NCI-H1436 (cell line): ENCODE measurements around the gene ARHGAP6.
A peak's percentile ranks its signal among the peaks of the same experiment; 100 is the strongest.
"Not testable (repeated sequence)": the region's sequence is repeated elsewhere in the genome, so short reads cannot be mapped to it uniquely, and the experiment has no call there.

Source experiments
- DNase-seq: peaks from one replicate; lab custom pipeline; 2025; lab: John Stamatoyannopoulos, UW

ARHGAP6 gene

DNA sequence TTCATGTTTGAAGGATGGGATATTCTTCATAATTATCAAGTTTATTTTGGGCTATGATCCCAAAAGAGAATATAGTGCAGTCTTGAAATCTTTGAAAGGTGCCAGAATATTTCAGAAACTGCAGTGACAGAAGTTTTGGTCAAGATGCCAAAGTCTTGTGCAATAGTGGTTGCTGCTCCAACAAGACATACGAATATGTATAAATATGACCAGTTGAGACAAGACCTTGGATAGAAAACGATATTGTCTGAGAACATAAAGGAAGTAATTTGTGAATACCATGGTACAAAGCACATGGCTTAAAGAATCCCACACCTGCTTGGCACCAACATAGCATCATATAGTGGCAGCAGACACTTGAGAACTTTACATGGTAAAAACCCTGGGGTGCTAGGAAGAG, 421.1 kb downstream of the ARHGAP6 start:
- no peak for DNase-seq

DNA sequence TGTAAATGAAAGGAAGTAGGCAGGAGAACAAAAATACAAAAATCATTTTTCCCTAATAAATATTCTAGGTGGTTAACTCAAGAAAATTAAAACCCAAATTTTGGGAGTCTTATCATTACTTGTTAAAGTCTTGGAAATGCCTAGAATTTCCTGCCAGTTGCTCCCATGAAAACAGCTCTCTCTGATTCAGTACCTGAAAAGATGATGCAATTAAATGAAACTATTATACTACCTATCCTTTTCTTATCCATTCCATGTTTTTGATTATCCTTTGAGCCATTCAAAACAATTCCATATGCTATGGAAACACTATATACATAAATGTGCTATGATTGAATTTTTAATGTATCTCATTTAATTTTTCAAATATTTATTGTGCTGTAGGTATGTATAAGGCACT, 423.0 kb downstream of the ARHGAP6 start:
- DNase-seq, result no peak

DNA sequence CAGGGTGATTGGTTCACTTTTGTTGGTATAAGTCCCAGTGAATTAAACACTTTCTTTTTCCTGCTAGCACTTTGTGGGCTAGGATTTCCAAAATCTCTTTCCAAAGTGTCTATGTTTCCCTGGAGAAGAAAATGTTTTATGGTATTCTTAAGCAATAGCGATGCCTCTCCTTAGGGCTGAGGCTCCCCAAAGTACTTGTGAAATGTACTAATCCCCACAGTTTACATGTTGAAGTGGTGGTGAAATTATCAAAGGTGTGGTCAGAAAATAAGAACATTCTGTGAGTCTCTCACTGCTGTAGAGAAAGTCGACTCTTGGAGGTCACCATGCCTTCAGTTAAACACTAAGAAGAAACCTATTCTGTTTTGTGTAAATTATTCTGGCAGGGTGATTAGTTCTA, 424.0 kb downstream of the ARHGAP6 start:
- no peak for DNase-seq

GRCh38 chrX:11239230-11239629, 426.5 kb downstream of the ARHGAP6 start:
- no peak for DNase-seq

DNA sequence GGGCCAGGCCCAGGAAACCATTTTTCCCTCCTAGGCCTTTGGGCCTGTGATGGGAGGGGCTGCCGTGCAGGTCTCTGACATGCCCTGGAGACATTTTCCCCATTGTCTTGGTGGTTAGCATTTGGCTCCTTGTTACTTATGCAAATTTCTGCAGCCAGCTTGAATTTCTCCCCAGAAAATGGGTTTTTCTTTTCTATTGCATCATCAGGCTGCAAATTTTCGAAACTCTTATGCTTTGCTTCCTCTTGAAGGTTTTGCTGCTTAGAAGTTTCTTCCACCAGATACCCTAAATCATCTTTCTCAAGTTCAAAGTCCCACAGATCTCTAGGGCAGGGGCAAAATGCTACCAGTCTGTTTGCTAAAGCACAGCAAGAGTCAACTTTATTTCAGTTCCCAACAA, 430.3 kb downstream of the ARHGAP6 start:
- not testable (repeated sequence) for DNase-seq

GRCh38 chrX:11215191-11215921, 450.4 kb downstream of the ARHGAP6 start:
- DNase-seq, result no peak

GRCh38 chrX:11214346-11215190, 451.2 kb downstream of the ARHGAP6 start:
- no peak for DNase-seq

DNA sequence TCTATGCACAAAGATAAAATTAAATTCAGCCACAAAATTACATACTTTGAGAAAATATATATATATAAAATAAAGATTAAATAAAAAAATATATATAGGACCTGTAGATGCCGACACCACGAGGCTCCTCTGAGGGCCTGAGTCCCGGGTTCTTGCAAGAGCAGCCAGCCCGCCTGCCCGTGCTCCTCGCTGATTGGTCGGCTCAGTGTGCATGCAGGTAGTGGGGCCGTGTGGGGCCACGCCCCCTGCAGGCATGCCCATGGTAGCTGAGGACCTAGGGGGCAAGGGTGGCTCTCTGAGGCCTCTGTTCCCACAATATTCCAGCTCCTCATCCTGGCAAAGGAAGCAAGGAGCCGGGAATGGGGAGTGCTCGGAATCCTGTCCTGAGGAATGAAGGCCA, 453.0 kb downstream of the ARHGAP6 start:
- no peak for DNase-seq

DNA sequence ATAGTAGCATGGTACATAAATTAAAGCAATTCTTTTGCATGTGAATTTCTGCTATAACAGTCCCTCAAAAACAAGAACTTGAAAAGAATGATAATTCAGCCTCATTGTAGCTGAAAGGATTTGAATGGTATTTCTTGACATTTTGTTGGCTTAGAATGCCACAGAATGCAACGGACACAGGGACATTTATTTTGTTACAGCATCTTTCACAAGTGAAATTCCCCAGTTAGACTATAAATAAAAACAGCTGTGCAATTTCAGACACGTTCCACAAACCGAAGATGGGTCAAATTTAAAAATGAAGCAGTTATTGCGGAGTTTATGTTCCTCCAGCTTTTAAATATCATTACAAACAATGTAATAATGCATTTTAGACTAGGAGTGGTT, 455.3 kb downstream of the ARHGAP6 start:
- no peak for DNase-seq

- DNase-seq, result no peak
Measured at GRCh38 chrX:11209798-11210414, 455.8 kb downstream of the ARHGAP6 start.

DNA sequence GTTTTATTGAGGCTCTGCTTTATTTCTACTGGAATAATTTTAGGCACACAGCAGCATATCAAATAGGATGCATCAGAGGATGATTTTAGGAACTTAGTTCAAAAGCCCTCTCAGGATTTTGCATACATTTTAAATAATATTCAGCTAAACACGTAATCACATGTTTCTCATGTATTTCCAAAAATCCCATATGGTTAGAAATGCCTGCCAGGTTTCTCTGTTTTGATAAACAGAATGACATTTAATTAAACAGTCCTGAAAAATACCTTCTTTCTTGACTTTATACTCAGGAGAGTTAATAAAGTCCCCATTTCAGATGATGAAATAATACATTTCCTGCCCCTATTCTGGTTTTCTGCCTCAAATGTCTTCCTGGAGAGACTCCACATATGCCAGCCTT, 459.0 kb downstream of the ARHGAP6 start:
- DNase-seq, result no peak

- DNase-seq, result no peak
Measured at GRCh38 chrX:11205796-11206195, 459.9 kb downstream of the ARHGAP6 start.

GRCh38 chrX:11197671-11198070, 468.0 kb downstream of the ARHGAP6 start:
- DNase-seq, result no peak

DNA sequence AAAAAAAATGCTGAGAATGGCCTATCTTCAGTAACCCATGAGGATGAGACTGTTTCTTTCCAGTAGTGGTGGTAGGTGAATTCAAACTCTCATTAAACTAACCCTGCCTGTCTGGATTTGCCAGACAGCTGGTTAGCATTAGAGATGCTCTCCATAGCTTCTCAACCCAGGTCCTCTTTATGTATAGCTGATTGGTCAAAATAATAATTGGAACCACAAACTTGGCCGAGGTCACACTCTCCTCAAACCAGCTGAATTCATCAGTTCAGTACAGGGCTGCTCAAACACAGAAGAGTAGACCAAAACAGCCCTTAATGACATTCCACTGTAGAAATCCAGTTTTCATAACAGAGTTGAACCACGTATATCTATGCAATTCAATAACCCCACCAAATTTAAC, 469.2 kb downstream of the ARHGAP6 start:
- no peak for DNase-seq

DNA sequence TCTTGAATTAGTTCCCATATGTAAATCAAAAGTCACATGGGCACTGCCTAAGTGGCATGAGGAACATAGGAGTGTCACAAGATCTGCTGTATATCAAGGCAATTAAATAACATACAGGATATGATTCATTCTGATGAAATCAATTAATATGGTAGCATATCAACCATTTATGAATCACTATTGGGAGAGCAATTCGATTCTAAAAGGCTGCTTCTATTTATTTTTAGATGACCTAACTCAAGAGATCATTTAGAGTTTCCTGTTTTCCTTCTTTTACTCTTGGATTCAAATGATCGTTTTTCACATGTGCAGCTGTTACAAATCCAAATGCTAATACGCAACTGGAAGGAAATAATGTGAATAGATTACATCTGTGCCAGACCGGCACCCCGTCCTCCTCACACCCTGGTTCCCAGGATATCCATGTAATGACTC, 472.7 kb downstream of the ARHGAP6 start:
- no peak for DNase-seq

- peak; percentile 65 for DNase-seq
Measured at GRCh38 chrX:11190745-11191510, 474.8 kb downstream of the ARHGAP6 start.

DNA sequence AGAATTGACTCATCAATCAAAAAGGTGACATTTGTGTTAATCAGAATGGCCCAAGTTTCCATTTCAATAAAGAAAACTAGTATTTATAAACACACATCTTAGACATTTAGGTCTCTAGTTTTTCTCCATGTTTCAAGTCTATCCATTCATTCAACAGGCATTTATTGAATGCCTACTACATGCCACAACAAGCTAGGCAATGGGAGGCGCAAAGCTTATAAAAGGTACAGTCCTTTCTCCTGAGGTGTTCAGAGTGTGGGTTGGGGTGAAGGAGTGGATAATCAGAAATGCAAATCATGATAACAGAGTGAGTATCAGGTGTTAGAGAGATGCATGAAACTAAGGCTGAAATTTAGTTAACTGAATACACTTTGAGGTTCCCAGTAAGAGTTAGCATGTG, 476.6 kb downstream of the ARHGAP6 start:
- DNase-seq, result no peak

DNA sequence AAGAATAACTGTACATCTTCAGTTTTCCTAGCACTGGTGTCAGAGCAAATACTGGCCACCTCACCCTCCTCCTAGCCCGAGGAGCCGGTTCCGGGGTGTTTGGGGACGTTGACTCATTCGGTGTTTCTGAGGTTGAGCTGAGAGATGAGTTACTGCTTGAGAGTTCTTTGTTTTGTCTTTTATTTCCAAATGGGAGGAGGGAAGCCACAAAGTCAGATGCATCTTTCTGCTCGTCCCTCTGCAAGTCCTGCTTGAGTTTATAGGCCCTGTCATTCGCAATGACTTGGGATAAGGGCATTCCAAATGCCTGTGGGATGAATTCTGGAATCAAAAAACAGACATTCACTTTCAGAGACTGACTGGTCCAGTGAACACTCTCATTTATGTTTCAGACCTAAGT, 477.1 kb downstream of the ARHGAP6 start:
- no peak for DNase-seq

DNA sequence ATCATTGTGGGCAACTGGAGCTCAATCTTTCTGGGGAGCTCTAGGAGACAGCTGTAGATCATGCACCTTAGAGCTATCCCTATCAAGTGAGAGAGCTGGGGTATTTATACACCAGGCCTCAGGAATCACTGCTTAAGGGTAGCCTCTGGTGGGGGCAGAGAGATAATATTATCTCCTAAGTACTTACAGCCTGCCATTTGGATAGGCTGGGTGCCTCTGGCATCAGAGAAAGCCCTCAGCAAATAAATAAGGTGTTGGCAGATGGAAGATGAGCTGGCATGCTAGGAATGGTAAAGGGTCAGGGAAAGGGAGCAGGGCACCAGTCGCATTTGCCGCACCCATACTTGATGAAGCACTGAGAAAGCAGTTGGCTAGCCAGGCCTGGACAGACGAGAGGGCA, 478.7 kb downstream of the ARHGAP6 start:
- DNase-seq, result no peak

DNA sequence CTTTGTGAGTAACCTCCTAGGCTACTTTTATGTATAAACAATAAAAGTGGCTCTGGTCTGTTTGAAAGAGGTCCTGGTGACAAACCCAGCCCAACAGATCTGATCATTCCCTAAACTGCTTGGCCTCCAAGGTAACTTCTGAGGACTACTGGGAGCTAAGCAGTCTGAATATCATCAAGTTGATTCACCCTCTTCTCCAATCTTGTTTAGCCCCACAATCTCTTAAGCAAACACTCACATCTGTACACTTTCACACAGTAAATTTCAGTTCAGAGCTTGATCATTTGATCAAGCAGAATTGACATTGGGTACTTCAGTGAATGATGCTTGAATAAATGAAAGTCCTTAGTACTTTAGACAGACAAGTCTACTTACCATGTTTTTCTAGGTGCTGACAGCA, 479.9 kb downstream of the ARHGAP6 start:
- no peak for DNase-seq

DNA sequence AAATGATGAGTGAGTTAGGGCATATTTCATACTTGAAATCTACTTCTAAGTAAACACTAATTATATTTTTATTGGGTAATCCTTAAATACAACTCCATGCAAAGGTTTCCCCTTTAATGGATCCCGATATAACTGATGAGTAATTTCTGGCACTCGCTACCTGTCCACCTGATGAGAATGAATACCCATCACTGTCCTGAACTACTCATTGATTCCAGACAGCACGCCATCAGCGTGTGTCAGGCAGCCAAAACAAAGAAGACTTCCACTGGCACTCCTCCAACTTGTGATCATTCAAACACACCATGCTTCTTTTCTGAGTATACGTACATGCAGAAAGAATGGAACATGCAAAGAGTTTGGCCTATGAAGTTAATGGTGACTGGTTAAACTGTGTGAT, 485.1 kb downstream of the ARHGAP6 start:
- no peak for DNase-seq

DNA sequence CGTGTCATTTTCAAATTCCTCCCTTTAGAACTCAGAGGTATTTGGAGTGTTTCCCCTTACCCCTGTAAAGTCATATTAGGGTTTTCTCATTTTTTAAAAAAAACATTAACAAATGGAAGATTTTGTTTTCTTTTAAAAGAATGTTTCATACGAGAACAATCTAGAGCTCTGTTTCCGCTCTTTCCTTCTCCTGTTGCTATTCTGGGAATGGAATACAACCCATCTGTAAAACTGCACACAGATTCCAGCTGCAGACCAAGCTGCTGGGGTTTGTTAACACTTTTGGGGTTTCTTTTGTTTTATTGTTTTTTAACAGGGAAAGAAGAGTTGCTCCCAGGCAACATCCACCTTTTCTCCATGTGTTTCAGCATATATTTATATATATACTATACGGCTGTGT, 493.3 kb downstream of the ARHGAP6 start:
- DNase-seq, result no peak
